Upper lobe of right lung (tissue), 1 donor: Measurements from ENCODE around the gene CORO1C. TPM values are rescaled to one million over a fixed set of nuclear protein-coding genes. Genes with fewer than 3 reads are reported as not detected.

Experiments
- ATAC-seq: fragments of 200-7000 bp; cut with Tn5 transposase; one replicate; pipeline ENCODE4 v1.9.1; 2020; ENCODE audit warnings: mild to moderate bottlenecking, moderate library complexity
- DNase-seq: peaks from one replicate; pipeline ENCODE4 v3.0.0-alpha.2; 2020
- H3K27ac ChIP-seq: fragments of 200-600 bp; one replicate; pipeline ENCODE4 v1.8.0; 2022
- H3K27me3 ChIP-seq: fragments of 200-600 bp; one replicate; pipeline ENCODE4 v1.8.0; 2022; ENCODE audit warnings: mild to moderate bottlenecking
- H3K36me3 ChIP-seq: fragments of 200-600 bp; one replicate; pipeline ENCODE4 v1.8.0; 2022
- H3K4me1 ChIP-seq: fragments of 200-600 bp; one replicate; pipeline ENCODE4 v1.8.0; 2022
- H3K4me3 ChIP-seq: fragments of 200-600 bp; one replicate; pipeline ENCODE4 v1.8.0; 2022; ENCODE audit warnings: mild to moderate bottlenecking
- H3K9me3 ChIP-seq: fragments of 200-600 bp; one replicate; pipeline ENCODE4 v1.8.0; 2022
- intact Hi-C: fragments of 100-400 bp; cut with DNase I; formaldehyde crosslinking; loops from one replicate; pipeline ENCODE4 v1.11.0; 2022
- total RNA-seq: library from RNA; stranded (reverse); fragmentation: NEBNext Ultra II Directional; extraction: Animal tissue kit (Norgen Biotek cat#: 25700); gene quantifications from one replicate; pipeline ENCODE4 v1.2.1, GENCODE V29; 2021
- TF ChIP-seq, protein P1 (sequence below): fragments of 200-600 bp; IDR thresholded peaks from one replicate; pipeline ENCODE4 v1.8.0; 2022; ENCODE audit warnings: antibody characterized with exemption
- donor health status: DM: no; HTN: yes; CAD: no; lungs with severe emphysema.

The CORO1C gene
- total RNA-seq, 1 donor from 2014 or later: 257 TPM

DNA sequence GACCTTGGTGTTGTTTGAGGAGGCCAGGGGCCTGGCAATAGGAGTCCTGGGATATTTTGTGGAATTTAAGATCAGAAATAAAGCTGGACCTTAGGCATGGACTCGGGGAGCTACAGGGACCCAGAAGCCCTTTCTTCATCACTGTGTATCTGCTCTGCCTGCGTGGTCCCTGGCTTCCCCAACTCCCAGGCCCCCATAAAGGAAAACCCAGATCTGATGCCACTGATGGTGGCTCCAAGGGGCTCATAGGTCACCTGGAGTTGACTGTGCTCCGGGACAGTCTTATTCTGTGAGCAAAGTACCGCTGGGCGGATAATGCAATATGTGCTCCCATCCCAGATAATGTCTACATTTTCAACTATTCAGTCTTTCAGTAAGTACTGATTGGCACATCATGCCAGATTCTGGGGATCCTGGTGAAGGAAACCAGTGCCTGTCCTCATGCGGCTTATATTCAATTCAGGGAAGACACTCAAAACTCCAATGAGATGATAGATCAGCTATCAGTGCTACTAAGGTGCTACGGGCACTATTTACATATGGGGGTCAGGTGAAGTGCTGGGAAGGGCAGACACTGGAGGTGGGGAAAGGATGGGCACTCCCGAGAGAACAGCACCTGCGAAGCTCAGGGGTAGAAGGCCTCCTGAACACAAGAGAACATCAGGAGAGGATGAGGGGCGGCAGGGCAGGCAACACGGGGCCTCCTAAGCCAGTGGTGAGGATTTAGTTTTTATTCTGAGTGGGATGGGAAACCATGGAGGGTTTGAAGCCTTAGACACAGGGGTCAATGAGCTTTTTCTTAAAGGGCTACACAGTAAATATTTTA, 92.1 kb downstream of the CORO1C start:
- DNase-seq (no peak), ATAC-seq (no peak)
- Histone ChIP-seq H3K9me3 (no peaks in the 10 kb centered on the region), H3K4me1 (peaks cover 68% of the 10 kb centered on the region), H3K27me3 (no peaks in the 10 kb centered on the region), H3K4me3 (no peak overlapping the region), H3K36me3 (no peaks in the 10 kb centered on the region), H3K27ac (peak overlapping the region; percentile 65)
- intact Hi-C loops: no loop called here
- TF ChIP-seq, protein P1, sequence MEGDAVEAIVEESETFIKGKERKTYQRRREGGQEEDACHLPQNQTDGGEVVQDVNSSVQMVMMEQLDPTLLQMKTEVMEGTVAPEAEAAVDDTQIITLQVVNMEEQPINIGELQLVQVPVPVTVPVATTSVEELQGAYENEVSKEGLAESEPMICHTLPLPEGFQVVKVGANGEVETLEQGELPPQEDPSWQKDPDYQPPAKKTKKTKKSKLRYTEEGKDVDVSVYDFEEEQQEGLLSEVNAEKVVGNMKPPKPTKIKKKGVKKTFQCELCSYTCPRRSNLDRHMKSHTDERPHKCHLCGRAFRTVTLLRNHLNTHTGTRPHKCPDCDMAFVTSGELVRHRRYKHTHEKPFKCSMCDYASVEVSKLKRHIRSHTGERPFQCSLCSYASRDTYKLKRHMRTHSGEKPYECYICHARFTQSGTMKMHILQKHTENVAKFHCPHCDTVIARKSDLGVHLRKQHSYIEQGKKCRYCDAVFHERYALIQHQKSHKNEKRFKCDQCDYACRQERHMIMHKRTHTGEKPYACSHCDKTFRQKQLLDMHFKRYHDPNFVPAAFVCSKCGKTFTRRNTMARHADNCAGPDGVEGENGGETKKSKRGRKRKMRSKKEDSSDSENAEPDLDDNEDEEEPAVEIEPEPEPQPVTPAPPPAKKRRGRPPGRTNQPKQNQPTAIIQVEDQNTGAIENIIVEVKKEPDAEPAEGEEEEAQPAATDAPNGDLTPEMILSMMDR: no peak

DNA sequence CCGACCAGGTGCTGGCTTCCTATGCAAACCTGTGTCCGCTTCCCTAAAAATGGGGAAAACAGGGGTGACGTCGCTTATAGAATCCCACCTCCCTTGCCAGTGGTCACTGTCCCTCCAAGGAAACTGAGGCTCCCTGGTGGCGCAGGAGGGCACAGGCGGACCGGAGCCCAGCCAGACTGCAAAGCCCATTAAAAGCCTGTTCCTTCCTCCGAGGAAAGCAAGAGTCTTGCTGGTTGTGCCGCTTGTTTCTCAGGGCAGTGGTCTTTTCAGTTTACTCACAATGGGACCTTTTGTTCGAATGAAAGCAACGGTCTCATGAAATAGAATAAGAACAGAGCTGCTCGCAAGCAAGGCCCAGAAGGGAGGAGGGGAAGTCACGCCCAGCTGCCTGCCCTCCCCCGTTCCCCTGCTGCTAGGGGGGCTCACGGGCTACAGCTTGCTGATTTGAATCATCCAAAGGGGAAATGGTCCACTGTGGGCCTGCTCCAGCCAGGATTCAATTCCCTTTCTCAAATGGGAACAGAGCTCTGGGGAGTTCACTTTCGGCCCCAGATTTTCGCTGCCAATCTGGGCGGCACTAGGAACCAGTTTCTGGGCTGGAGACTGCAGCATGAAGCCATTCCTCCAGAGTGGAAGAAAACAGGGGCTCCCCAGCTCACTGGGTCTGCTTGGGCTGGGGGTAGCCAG, 93.0 kb downstream of the CORO1C start:
- Histone ChIP-seq H3K4me3 (no peak overlapping the region), H3K36me3 (no peaks in the 10 kb centered on the region), H3K27ac (peak overlapping the region; percentile 65), H3K9me3 (no peaks in the 10 kb centered on the region), H3K27me3 (no peaks in the 10 kb centered on the region), H3K4me1 (peaks cover 70% of the 10 kb centered on the region)
- DNase-seq (peak; percentile 72), ATAC-seq (peak; percentile 8)
- TF ChIP-seq, protein P1: no peak
- intact Hi-C loops: no loop called here

DNA sequence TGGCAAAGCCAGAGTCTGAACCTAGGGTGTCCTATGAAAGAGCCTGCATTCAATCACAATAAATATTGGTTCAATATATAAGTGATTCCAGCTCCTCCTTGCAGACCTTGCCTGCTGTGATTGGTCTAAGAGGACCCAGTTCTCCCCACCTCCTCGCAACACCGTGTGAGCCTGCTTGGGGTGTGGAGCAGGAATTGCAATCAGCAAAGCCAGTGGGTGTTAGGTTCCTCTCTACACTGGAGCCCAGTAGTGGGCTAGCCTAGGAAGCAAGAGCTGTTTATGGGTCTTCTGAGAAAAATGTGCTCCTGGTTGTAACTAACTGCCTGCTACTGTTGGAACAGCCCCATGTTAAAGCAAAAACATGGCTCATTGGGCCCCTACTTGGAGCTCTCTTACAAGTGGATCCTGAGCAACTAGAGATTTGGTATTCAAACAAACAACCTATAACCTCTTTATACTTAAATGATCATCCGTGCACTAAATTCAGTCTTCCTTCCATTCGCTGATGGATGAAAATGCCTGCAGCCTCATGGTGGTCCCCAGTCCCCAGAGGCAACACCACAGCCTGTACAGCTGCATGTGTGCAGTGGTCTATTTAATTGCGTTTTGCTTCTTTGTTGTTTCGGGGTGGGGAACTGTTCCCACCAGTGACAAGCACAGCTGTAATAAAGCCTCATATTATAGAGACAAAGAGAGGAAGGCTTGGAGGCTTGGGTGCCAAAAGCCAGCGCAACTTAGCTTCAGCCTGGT, 93.9 kb downstream of the CORO1C start:
- peak overlapping the region; percentile 11 for H3K27ac ChIP-seq
- H3K4me3 ChIP-seq: no peak overlapping the region
- H3K27me3 ChIP-seq: no peaks in the 10 kb centered on the region
- H3K4me1 ChIP-seq: peaks cover 69% of the 10 kb centered on the region
- ATAC-seq: peak; percentile 8
- DNase-seq: no peak
- TF ChIP-seq, protein P1: no peak
- no peaks in the 10 kb centered on the region for H3K9me3 ChIP-seq
- H3K36me3 ChIP-seq: no peaks in the 10 kb centered on the region
- intact Hi-C loops: no loop called here

DNA sequence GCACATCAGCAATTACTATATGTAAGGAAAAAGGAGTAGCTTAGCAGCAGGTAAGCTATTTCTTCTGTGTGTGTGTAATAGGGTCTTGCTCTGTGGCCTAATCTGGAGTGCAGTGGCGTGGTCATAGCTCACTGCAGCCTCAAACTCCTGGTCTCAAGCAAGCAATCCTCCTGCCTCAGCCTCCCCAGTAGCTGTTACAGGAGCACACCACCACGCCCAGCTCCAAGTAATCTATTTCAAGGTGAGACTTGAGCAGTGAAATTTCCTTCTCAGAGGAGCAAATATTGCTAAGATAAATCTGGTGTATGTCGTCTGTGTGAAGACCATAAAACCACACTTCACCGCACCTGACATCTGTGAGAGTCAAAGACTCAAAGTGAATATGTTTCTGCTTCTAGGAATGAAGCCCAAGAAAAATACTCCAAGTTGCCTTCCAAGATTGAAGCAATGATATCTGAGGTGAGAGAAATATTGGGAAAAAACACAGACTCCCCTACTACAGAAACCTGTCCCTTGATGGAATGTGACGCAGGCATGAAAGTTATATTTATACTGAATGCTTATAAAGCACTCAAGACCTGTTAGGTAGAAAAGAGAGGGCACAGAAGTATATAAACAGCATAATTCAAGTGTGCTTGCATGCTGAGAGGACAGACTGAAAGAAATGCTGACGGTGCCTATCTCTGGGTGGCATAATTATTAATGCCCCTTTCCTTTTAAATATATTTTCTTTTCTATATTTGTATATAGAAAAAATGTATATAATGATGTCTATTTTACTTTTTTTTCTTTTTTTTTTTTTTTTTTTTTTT, 95.1 kb downstream of the CORO1C start:
- no peak overlapping the region for H3K4me3 ChIP-seq
- intact Hi-C loops: no loop called here

More for the DNA sequence above, 95.1 kb downstream of the CORO1C start:
- no peaks in the 10 kb centered on the region for H3K9me3 ChIP-seq
- no peak for DNase-seq
- TF ChIP-seq, protein P1: no peak
- ATAC-seq: no peak
- no peaks in the 10 kb centered on the region for H3K36me3 ChIP-seq
- H3K27ac ChIP-seq: peak overlapping the region; percentile 80
- H3K4me1 ChIP-seq: peaks cover 59% of the 10 kb centered on the region
- H3K27me3 ChIP-seq: no peaks in the 10 kb centered on the region
